GM12878 (cell line): ENCODE data around the gene PXMP2. TPM values are rescaled to one million over a fixed set of nuclear protein-coding genes. Genes with fewer than 3 reads are reported as not detected.

Source experiments
- ATAC-seq: fragments of 200-7000 bp; cut with Tn5 transposase; 3 replicates; pipeline ENCODE4 v1.9.1; 2020; ENCODE audit warnings: mild to moderate bottlenecking, moderate library complexity
- BruUV-seq: library from RNA; stranded (reverse); fragments of 400-500 nt; replicated peaks from 2 replicates; lab custom pipeline; 2021; lab: Mats Ljungman, UMichigan
- CTCF ChIA-PET: fragments of 300-600 bp; sonication (Branson Sonifier 250); formaldehyde crosslinking; extraction: SDS; loops from one replicate; lab custom pipeline; 2021; ENCODE audit warnings: inconsistent platforms; lab: Yijun Ruan, JAX
- POLR2A ChIA-PET: fragments of 350-600 bp; formaldehyde crosslinking; extraction: SDS; loops from one replicate; lab custom pipeline; 2021; ENCODE audit warnings: inconsistent platforms; lab: Charles Lee
- RAD21 ChIA-PET: fragments of 300-600 bp; sonication (Branson Sonifier 250); formaldehyde crosslinking; loops from one replicate; lab custom pipeline; 2023; ENCODE audit warnings: antibody characterized with exemption; ENCODE audit not compliant: unreplicated experiment; lab: Charles Lee
- SMC1A ChIA-PET: fragments of 300-600 bp; sonication (Branson Sonifier 250); formaldehyde crosslinking; loops from one replicate; lab custom pipeline; 2023; ENCODE audit not compliant: unreplicated experiment, uncharacterized antibody; lab: Charles Lee
- DNase-seq: peaks from one replicate; pipeline ENCODE4 v3.0.0-alpha.2; 2011; ENCODE audit warnings: low read depth, low spot score
- FAIRE-seq: peaks from 3 replicates; lab custom pipeline; 2011; peaks lifted over from hg19 to GRCh38; lab: Jason Lieb, UNC
- H2AFZ ChIP-seq: 2 replicates; pipeline ENCODE4 v1.6.0; 2011; ENCODE audit warnings: low read depth, low read length, control low read depth; ENCODE audit not compliant: control insufficient read depth
- H3K27ac ChIP-seq: 2 replicates; pipeline ENCODE4 v1.5.1; 2011; ENCODE audit warnings: control low read depth; ENCODE audit not compliant: control insufficient read depth, insufficient read depth
- H3K27me3 ChIP-seq, 2 experiments: replicated peaks in 1 of 2; 2 replicates each; pipeline versions ENCODE4 v1.6.0 to v1.6.1; 2011; ENCODE audit warnings: low read length in 1 of 2; ENCODE audit not compliant: control insufficient read depth in 2 of 2, insufficient read depth in 2 of 2
- H3K36me3 ChIP-seq, 2 experiments: 2 replicates each; pipeline ENCODE4 v1.5.1; 2011; ENCODE audit warnings: low read length in 1 of 2; ENCODE audit not compliant: control insufficient read depth in 2 of 2, insufficient read depth in 2 of 2
- H3K4me1 ChIP-seq: 2 replicates; pipeline ENCODE4 v1.6.1; 2011; ENCODE audit warnings: mild to moderate bottlenecking, low read length, moderate library complexity, mixed read lengths; ENCODE audit not compliant: control insufficient read depth, insufficient read depth
- H3K4me2 ChIP-seq: 2 replicates; pipeline ENCODE4 v1.6.0; 2011; ENCODE audit warnings: control low read depth; ENCODE audit not compliant: control insufficient read depth, insufficient read depth
- H3K4me3 ChIP-seq: fragments of 200-600 bp; sonication (generic); 2 replicates; pipeline ENCODE4 v1.5.1; 2016
- H3K79me2 ChIP-seq: 2 replicates; pipeline ENCODE4 v1.6.0; 2011; ENCODE audit warnings: low read length; ENCODE audit not compliant: control insufficient read depth, insufficient read depth
- H3K9ac ChIP-seq: 2 replicates; pipeline ENCODE4 v1.8.0; 2011; ENCODE audit warnings: low read length, control low read depth, mixed read lengths; ENCODE audit not compliant: control insufficient read depth, insufficient read depth
- H3K9me3 ChIP-seq: replicated peaks from 3 replicates; pipeline ENCODE4 v1.5.1; 2011; ENCODE audit warnings: mild to moderate bottlenecking, low read length; ENCODE audit not compliant: control insufficient read depth, insufficient read depth
- H4K20me1 ChIP-seq: 2 replicates; pipeline ENCODE4 v1.6.0; 2011; ENCODE audit not compliant: control insufficient read depth, insufficient read depth
- IKZF2 ChIP-seq, 2 experiments: fragments of 450-650 bp; IDR thresholded peaks; 2 replicates each; pipeline ENCODE4 v1.6.1; 2017; ENCODE audit warnings: mild to moderate bottlenecking in 2 of 2, moderate library complexity in 2 of 2
- IRF4 ChIP-seq: IDR thresholded peaks from 2 replicates; pipeline ENCODE4 v1.6.1; 2011; ENCODE audit warnings: low read depth, low read length
- POLR2A ChIP-seq: IDR thresholded peaks from 2 replicates; pipeline ENCODE4 v1.6.1; 2011; ENCODE audit warnings: low read depth, mild to moderate bottlenecking, low read length
- RUNX3 ChIP-seq: IDR thresholded peaks from 2 replicates; pipeline ENCODE4 v1.6.1; 2012; ENCODE audit warnings: low read length, inconsistent platforms
- WGBS: methylation state at CpG from one replicate; pipeline ENCODE4 v1.1.6; 2016; ENCODE audit warnings: low lambda C conversion rate; ENCODE audit not compliant: insufficient replicate concordance, insufficient coverage; ENCODE audit errors: missing lambda C conversion rate; 5-methylcytosine and 5-hydroxymethylcytosine counted together
- in situ Hi-C: fragments of 300-500 bp; cut with MboI; formaldehyde crosslinking; loops from 9 replicates; pipeline ENCODE4 v1.14.3; 2018; ENCODE audit warnings: mixed read lengths
- intact Hi-C: fragments of 100-400 bp; cut with micrococcal nuclease; formaldehyde crosslinking; loops from one replicate; pipeline ENCODE4 v1.14.2; 2022; ENCODE audit not compliant: unreplicated experiment
- polyA plus RNA-seq, 11 experiments: library from polyadenylated mRNA; depleted of rRNA in 4 of 11; unstranded in 6 of 11; stranded (reverse) in 5 of 11; fragments of >200 nt; fragmentation: Nextera tagmentation in 4 of 11; fragmentation: Illumina TruSeq in 1 of 11; extraction: Ambion mirVana in 4 of 11; extraction: Trizol in 1 of 11; gene quantifications; 1 replicate in 1 of 11; 2 replicates in 10 of 11; pipeline versions ENCODE4 v1.2.1 to v1.2.3, GENCODE V29; 2011 to 2016; ENCODE audit warnings: inconsistent platforms in 2 of 11, missing spikeins in 2 of 11, low read depth in 1 of 11
- total RNA-seq, 4 experiments: library from RNA; depleted of rRNA in 3 of 4; stranded (reverse); fragments of >200 nt in 3 of 4; fragmentation: Illumina TruSeq in 1 of 4; extraction: Trizol in 1 of 4; gene quantifications; 2 replicates each; pipeline versions ENCODE4 v1.2.1 to v1.2.3, GENCODE V29; 2013 to 2021
- TF ChIP-seq, protein P1 (sequence below): fragments of 150-350 bp; IDR thresholded peaks from 2 replicates; pipeline ENCODE4 v1.6.1; 2016; ENCODE audit warnings: low read depth, low read length

Gene PXMP2
- total and polyA plus RNA-seq, 10 of the 15 experiments (the other 5 are each of a cell fraction or from before 2014, with no cell fraction given): 4.0 to 97.8 (median 42.0) TPM

DNA sequence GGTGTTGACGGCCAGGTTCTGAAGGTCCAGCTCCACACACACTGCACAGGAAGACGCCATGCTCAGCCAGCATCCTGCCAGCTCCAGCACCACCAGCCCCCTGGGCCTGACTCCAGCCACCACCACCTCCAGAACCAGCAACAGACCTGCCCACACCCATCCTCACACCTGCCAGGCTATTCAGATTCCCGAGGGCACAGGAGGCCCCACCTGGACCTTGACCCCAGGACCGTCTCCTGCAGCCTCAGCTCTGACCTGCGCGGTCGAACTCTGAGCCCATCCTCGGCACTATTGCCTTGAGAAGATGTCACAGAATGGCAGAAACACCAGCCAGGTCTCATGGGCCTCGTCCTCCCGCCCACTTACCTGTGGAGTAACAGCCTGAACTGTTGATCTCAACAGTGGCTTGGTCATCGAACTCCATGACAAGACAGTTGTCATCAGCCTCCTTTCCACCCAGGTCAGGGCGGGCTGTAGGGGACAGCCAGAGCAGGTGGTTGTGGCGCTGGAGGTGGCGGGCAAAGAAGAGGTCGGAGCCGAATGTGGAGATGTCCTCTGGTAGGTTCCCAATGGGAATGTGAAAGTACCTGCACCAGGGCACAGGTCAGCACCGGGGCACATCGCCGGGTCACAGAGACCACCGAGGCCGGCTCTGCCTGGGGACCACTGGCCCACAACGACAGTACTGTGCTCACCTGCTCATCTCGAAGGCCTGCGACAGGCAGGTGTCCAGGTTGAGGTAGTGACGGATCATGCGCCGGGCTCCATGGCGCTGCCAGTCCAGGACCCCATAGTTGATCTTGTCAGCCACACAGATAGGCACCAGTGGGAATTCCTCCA, 45.4 kb upstream of the PXMP2 start (continued):
- TF ChIP-seq, protein P1, sequence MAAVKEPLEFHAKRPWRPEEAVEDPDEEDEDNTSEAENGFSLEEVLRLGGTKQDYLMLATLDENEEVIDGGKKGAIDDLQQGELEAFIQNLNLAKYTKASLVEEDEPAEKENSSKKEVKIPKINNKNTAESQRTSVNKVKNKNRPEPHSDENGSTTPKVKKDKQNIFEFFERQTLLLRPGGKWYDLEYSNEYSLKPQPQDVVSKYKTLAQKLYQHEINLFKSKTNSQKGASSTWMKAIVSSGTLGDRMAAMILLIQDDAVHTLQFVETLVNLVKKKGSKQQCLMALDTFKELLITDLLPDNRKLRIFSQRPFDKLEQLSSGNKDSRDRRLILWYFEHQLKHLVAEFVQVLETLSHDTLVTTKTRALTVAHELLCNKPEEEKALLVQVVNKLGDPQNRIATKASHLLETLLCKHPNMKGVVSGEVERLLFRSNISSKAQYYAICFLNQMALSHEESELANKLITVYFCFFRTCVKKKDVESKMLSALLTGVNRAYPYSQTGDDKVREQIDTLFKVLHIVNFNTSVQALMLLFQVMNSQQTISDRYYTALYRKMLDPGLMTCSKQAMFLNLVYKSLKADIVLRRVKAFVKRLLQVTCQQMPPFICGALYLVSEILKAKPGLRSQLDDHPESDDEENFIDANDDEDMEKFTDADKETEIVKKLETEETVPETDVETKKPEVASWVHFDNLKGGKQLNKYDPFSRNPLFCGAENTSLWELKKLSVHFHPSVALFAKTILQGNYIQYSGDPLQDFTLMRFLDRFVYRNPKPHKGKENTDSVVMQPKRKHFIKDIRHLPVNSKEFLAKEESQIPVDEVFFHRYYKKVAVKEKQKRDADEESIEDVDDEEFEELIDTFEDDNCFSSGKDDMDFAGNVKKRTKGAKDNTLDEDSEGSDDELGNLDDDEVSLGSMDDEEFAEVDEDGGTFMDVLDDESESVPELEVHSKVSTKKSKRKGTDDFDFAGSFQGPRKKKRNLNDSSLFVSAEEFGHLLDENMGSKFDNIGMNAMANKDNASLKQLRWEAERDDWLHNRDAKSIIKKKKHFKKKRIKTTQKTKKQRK: no peak
- TF ChIP-seq IKZF2 (IDR thresholded peaks at IDR 0.05) (no peak), IRF4 (no peak)
- TF ChIP-seq, all 136 proteins: peak for 0

DNA sequence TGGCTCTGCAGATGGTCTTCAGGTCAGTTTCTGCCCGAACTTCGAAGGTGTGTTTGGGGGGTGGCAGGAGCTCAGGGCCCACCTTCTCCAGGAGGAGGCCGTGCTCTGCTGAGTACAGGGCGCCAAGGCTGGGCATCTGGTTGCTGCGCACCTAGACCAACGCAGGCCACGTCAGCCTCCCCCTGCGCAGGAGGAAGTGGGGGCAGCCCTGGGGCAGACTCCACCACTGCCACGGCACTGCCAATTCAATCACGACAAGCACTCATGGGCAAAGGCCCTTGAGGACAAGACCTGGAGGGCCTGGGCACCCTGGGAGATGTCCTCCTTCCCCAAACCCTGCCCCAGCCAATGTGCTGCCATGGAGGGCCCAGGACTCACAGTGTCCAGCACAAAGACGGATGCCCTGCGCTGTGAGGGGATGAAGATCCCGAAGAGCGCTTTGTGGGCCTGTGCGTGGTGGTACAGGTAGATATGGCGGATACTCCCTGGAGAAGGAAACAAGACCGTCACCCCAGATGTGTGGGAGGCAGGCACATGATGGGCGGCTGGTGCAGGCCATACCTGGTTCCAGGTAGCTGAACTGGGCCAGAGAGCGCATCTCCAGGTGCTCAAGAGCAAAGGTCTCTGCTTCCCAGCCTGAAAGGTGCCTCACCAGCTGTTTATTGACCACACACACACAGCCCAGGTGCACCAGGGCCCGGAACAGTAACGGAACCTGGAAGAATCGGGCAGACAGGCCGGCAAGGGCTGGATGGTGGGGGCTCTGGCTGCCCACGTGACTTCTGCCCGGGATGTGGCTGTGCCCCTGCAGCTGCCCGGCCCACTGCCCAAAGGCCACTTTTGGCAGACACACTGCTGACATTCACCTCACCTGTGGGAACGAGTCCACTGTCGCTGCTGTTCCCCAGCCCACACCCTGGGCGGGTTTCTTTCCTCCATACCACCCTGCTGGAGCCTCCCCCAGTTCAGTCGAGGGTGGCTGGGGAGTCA, 44.2 kb upstream of the PXMP2 start:
- DNase-seq (no peak), ATAC-seq (no peak), FAIRE-seq (no peak)
- H2AFZ ChIP-seq: no peak overlapping the region
- H4K20me1 ChIP-seq: no peaks in the 10 kb centered on the region
- SMC1A ChIA-PET: no interaction called here
- POLR2A ChIA-PET: no interaction called here
- WGBS: 93% methylated on average over 30 of the region's 30 CpGs
- H3K79me2 ChIP-seq: no peaks in the 10 kb centered on the region
- intact Hi-C loops (no loop called here), in situ Hi-C loops (no loop called here)
- BruUV-seq: no TSS peak
- H3K27me3 ChIP-seq: no peaks in the 10 kb centered on the region
- H3K9me3 ChIP-seq: no peaks in the 10 kb centered on the region
- no peak overlapping the region for H3K4me2 ChIP-seq
- no peak overlapping the region for H3K4me3 ChIP-seq
- no peaks in the 10 kb centered on the region for H3K4me1 ChIP-seq
- no peak overlapping the region for H3K9ac ChIP-seq
- RAD21 ChIA-PET: no interaction called here
- TF ChIP-seq RUNX3 (no peak), POLR2A (peak; percentile 47; the same call in 1 of the 2 replicates)
- CTCF ChIA-PET: no interaction called here
- no peak overlapping the region for H3K27ac ChIP-seq
- H3K36me3 ChIP-seq: peaks cover 7 to 37% of the 10 kb centered on the region in 2 experiments
